Peyer's patch (tissue), 4 donors: ENCODE measurements around the gene MMP10.

Experiments used
- CTCF ChIP-seq, 6 experiments: fragments of 450-650 bp in 4 of 6; fragments of 200-600 bp in 2 of 6; sonication (generic) in 1 of 6; IDR thresholded peaks; one replicate each; pipeline ENCODE4 v1.5.1; 2017 to 2019; ENCODE audit warnings: antibody characterized with exemption in 6 of 6, mild to moderate bottlenecking in 3 of 6, moderate library complexity in 1 of 6
- POLR2A ChIP-seq, 2 donors: fragments of 450-650 bp; IDR thresholded peaks; one replicate each; pipeline ENCODE4 v1.5.1; 2017; ENCODE audit warnings: antibody characterized with exemption in 2 of 2, mild to moderate bottlenecking in 2 of 2, moderate library complexity in 2 of 2

- TF ChIP-seq CTCF (IDR thresholded peaks at IDR 0.05), result no peak
- no peak for TF ChIP-seq POLR2A (IDR thresholded peaks at IDR 0.05)
Observed at GRCh38 chr11:102727890-102728289, 52.5 kb downstream of the MMP10 start.
